Superior temporal gyrus (tissue), 1 donor: Measurements from ENCODE around the gene RET.

ENCODE experiments used
- DNase-seq: peaks from one replicate; pipeline ENCODE4 v3.0.0-alpha.2; 2016; ENCODE audit errors: extremely low spot score

The RET gene

GRCh38 chr10:43062402-43063160 lies 14.3 kb upstream of the RET start:
- DNase-seq = no peak

- no peak for DNase-seq
These were observed 12.4 kb upstream of the RET start for GRCh38 chr10:43064331-43065075.

- DNase-seq = no peak
These were observed 11.6 kb upstream of the RET start for GRCh38 chr10:43065234-43065633.

DNA sequence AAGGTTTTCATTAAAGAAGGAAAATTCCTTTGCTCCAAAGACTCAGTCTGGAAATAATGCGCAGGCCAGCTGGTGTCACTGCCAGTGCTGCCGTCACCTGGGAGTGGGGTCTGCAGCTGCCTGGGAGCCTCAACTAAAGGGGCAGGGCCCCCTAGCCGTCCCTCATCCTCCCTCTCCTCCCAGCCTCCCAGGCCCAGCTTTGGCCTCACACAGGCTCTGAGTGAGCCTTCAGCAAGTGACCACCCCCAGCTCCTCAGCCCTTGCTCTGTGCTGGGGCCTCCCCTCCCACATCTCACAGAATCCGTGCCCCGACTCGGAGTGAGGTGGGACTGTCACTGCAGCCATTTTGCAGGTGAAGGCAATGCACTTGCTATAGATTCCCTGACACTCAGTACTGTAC lies 11.1 kb upstream of the RET start:
- DNase-seq = no peak

DNA sequence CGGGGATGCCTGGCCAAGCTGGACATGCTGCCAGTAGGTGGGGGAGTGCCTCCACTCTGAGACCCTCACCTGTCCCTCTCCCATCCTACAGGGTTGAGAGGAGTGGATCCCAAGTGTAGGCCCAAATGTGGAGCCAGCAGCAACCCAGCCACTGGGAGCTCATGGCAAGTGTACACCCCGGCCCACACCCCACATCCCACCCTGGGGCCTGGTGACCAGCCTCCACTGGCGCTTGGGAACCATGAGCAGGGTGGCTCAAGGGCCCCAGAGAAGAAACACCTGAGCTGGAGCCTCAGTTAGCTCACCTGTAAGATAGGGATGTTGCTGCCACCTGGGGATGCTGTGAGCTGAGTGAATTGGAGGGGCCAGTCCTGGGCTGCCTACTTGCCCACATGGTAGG lies 10.4 kb upstream of the RET start:
- no peak for DNase-seq

DNA sequence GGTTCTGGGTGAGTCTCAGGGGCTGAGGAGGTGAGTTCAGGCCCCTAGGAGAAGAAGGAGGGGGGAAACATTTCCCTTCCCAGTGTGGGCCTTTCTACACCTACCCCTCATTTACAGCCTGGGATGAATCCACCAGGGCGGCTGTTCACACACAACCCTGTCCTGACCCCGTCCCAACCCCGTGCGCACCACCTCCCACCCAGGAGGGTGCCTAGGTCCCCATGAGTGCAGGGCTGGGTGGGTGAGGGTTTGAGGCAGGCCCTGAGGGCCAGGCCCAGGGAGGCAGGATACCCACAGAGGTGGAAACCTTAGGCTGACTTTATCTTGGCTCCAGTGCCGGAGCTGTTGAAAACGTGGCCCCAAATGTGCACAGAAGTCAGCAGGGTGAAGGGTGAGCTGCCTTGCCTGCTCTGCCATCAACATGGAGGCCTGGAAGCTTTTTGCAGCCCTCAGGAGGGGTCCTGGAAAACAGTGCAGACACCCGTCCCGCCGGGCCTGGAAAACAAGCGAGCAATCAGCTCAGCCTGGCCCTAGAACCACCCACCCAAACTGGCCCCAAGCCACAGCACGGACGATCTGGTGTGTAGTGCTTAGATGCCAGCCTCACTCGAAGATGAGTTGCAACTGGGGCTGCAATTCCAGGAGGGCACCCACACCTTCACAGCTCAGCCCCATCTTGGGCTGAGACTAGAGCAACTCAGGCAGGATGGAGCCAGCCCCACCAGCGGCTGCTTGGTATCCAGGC lies 9.3 kb upstream of the RET start:
- no peak for DNase-seq

- no peak for DNase-seq
These were observed 8.8 kb upstream of the RET start for GRCh38 chr10:43068136-43068395.

- DNase-seq = no peak
These were observed 8.2 kb upstream of the RET start for GRCh38 chr10:43068471-43069210.

DNA sequence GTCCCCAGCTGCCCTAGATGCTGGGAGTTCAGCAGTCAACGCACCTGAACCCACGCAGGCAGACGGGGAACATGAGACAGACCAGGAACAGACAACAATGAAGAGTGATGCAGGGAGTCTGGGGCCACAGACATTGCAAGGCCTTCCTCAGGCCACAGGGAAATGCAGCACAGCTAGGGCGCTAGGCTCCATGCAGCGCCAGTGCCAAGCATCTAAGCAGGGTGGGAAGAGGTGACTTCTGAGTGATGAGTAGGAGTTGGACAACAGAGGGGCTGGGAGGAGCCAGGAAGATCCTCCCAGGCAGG lies 7.7 kb upstream of the RET start:
- no peak for DNase-seq

- DNase-seq = no peak
These were observed 7.3 kb upstream of the RET start for GRCh38 chr10:43069579-43069978.

DNA sequence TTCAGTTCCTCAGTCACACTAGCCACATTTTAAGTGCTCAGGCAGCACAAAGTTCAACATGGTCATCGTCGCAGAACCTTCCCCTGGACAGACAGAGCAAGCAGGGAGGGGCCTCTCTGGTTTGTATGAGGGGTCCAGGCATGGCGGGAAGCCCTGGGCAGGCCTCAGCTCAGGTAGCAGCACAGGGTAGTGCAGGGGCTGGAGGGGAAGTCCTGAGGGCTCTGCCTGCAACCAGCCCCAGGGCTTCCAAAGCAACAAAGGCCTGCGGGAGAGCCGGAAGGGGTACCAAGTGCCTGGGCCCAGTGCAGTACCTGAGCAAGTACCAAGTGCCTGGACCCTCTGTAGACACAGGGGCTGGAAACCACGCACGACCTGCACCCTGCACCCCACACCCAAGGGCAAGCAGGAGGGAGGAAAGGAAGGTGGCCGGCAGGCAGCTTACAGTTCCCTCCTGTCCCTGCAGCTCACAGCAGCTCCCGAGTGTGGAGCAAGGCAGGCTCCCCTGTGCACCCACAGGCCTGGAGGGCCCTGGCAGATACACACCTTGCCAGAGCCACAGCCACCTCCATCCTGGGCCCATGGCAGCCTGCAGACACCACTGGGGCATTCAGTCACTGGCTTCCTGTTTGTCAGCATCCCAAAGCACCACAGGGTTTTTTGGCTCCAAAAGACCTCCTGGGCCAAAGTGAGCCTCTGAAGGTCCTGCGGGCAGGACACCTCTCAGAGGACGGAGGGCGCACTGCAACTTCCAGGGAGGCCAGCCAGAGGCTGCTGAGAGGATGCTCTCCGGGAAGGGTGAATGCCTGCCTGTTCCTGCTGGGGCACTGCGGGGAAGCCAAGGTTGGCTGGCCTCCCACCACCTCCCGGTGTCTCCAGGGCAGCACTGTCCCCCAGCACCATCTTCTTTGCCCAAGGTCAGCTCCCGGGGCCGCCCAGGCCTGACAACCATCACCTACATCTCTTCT lies 6.5 kb upstream of the RET start:
- no peak for DNase-seq

DNA sequence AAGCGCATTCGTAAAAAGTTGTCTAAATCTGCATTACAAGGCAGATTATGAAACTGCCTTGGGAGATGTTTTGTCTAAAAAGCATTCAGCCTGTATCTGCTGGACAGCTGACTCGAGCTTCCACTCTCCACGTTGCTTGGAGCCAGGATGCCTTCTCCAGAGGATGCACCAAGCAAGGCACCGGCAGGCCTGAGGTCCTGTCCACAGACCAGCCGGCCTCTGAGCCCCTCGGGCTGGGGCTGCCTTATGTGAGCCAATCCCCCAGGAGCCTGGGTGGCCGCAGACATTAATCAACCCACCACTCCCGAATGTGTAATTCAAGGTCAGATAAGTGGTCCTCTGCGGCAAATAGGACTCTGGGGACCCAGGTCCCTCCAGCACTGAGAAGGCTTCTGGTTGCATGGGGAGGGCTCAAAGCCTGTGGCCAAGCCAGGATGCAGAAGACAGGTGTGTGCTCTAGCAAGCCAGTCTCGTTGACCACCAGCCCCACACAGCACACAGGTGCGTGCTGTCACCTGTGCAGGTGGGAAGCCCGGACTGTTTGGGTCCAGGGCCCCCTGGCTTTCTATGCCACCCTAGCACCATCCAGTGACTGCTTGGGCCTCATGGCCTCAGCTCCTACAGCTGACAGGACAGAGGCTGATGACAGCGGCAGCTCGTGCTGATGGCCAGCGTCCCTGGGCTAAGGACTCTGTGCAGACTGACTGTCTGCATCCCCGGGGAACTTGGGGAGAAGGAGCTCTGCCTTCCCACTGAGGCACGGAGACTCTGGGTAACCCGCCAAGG lies 4.8 kb upstream of the RET start:
- DNase-seq = no peak

- no peak for DNase-seq
These were observed 3.7 kb upstream of the RET start for GRCh38 chr10:43073191-43073590.

GRCh38 chr10:43073721-43074120 lies 3.1 kb upstream of the RET start:
- no peak for DNase-seq

GRCh38 chr10:43074409-43074808 lies 2.5 kb upstream of the RET start:
- DNase-seq = no peak

DNA sequence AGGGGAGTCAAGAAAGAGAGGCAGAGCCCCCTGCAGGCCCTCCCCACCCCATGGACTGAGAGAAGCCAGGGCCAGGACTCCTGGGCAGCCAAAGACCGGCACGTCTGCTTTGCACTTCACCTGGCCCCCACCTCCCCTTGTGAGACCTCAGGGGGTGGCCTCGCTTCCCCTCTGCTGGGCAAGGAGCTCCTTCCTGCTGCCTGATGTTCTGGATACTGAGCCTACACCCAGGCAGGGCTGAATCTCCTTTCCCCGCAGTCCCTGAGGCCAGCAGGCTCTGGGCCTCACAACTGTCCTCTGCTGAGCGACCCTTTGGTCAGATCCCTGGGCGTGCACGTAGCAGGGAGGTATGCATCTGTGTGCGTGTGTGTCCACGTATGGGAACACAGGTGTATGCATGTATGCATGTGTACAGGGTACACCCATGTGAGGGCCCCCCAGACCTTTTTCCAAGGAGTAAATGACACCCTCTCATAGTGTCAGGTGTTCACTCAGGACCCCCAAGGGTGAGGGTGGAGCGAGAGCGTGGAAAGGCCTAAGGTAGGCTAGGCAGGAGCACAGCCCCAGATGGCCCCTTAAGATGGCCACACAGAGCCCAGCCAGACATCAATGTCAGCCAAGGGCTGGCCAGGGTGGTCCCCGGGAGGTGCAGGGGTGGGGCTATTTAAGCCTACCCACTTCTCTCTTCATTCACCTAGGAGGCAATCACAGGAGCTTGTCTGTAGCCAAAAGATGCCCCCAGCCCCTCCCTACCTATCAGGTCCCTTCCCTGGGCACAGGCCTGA lies 1.9 kb upstream of the RET start:
- no peak for DNase-seq

DNA sequence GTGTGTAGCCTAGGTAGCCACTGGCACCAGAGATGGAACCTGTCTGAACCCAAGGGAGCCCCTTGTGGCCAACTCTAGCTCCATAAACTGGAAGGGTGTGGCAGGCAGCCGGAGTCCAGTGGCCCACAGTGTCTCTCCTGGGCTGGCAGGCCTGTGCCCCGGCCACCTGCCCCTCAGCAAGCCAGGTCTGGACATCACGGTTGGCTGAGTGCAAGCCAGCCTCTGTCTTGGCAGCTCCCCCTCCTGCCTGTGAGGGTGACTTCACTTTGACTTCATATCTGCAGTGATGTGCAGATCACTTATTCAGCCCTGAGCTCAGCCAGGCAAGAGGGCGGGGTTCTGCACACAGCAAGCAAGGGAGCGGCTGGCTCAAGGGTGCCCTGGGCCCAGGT lies 1.3 kb upstream of the RET start:
- DNase-seq = no peak

DNA sequence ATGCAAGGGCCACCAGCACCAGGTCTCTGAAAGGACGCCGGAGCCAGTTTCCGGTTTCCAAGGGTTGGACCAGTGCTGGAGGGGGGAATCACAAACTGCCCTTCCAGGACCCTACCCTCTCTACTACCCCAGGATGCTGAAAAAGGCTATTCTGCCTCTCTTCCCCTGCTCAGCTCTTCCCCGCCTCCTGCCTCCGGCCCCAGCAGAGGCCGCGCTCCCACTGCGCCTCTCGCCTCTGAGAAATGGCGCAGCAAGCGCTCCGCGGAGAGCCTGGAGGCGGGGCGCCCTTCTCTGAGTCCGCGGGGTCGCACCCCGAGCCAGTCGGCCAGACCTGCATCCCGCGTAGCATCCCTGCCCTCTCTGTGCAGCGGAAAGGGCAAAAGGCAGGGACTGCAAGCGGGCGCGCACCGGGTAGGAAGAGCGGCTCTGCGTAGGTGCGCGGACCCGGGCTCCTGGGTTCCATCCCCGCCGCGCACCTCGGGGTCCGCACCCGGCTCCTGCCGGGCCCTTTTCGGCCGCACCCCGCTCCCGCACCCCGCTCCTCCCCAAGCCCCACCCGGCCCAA lies 476 bp upstream of the RET start:
- no peak for DNase-seq

- DNase-seq = no peak
These were observed 727 bp downstream of the RET start for GRCh38 chr10:43077421-43078171.
